ENCODE measurements around the gene MPI.

Gene MPI

GRCh38 chr15:74889883-74890664 is at the start of gene MPI:
TSS of gene MPI (plus strand) at chr15:74890042. CDS start at chr15:74890074, 32 bp downstream.
- peak; percentile 47 for DNase-seq

GRCh38 chr15:74840851-74841775 is 48.7 kb upstream of the MPI start:
- no peak for DNase-seq

- no peak for DNase-seq
Observed at GRCh38 chr15:74841891-74842373, 47.9 kb upstream of the MPI start.

- peak; percentile 49 for DNase-seq
Observed at GRCh38 chr15:74842581-74843444, 47.0 kb upstream of the MPI start, which contains the start of gene ULK3. TSS of gene ULK3 (minus strand) at chr15:74843156. CDS start at chr15:74843105, 51 bp downstream.

- no peak for DNase-seq
Observed at GRCh38 chr15:74843445-74843828, 46.4 kb upstream of the MPI start.

- no peak for DNase-seq
Observed at GRCh38 chr15:74843891-74844299, 45.9 kb upstream of the MPI start.

GRCh38 chr15:74844319-74845207 is 45.3 kb upstream of the MPI start:
- DNase-seq, result no peak

GRCh38 chr15:74845208-74845568 is 44.7 kb upstream of the MPI start:
- DNase-seq, result no peak

- DNase-seq, result no peak
Observed at GRCh38 chr15:74845581-74845980, 44.3 kb upstream of the MPI start.

- no peak for DNase-seq
Observed at GRCh38 chr15:74847432-74847831, 42.4 kb upstream of the MPI start.

- no peak for DNase-seq
Observed at GRCh38 chr15:74850393-74850792, 39.4 kb upstream of the MPI start.

- no peak for DNase-seq
Observed at GRCh38 chr15:74851960-74852359, 37.9 kb upstream of the MPI start.

GRCh38 chr15:74854453-74855022 is 35.3 kb upstream of the MPI start:
- no peak for DNase-seq

GRCh38 chr15:74855857-74856256 is 34.0 kb upstream of the MPI start:
- no peak for DNase-seq

GRCh38 chr15:74856537-74856936 is 33.3 kb upstream of the MPI start:
- DNase-seq, result no peak

- no peak for DNase-seq
Observed at GRCh38 chr15:74857082-74857655, 32.7 kb upstream of the MPI start.

GRCh38 chr15:74857671-74858368 is 32.0 kb upstream of the MPI start:
- DNase-seq, result no peak

- DNase-seq, result no peak
Observed at GRCh38 chr15:74858369-74858740, 31.5 kb upstream of the MPI start.

GRCh38 chr15:74863239-74864056 is 26.4 kb upstream of the MPI start:
- no peak for DNase-seq
